Stomach (tissue), 9 donors: Measurements from ENCODE around the gene FXYD7. TPM values are rescaled to one million over a fixed set of nuclear protein-coding genes. Genes with fewer than 3 reads are reported as not detected.

ENCODE experiments used
- DNase-seq, 2 donors: peaks; one replicate each; pipeline versions ENCODE4 v3.0.0 to v3.0.0-alpha.2; 2013 to 2019
- H3K27ac ChIP-seq, 5 donors: fragments of 200-600 bp in 4 of 5; sonication (generic) in 4 of 5; one replicate each; pipeline ENCODE4 v1.5.1; 2013 to 2019; ENCODE audit warnings: mild to moderate bottlenecking in 1 of 5, moderate library complexity in 1 of 5
- H3K27me3 ChIP-seq, 3 donors: fragments of 200-600 bp; sonication (generic); one replicate each; pipeline ENCODE4 v1.5.1; 2017 to 2019; ENCODE audit warnings: mixed run types in 1 of 3
- H3K36me3 ChIP-seq, 4 donors: fragments of 200-600 bp; sonication (generic); 1 replicate in 3 of 4; 2 replicates in 1 of 4; pipeline ENCODE4 v1.5.1; 2016 to 2019
- H3K4me1 ChIP-seq, 4 donors: fragments of 200-600 bp; sonication (generic); one replicate each; pipeline ENCODE4 v1.5.1; 2016 to 2019
- H3K4me3 ChIP-seq, 4 donors: fragments of 200-600 bp; sonication (generic) in 3 of 4; one replicate each; pipeline ENCODE4 v1.5.1; 2016 to 2019; ENCODE audit warnings: mild to moderate bottlenecking in 1 of 4
- H3K9me3 ChIP-seq, 4 donors: fragments of 200-600 bp; sonication (generic); one replicate each; pipeline ENCODE4 v1.5.1; 2016 to 2019
- EP300 ChIP-seq: sonication (generic); formaldehyde crosslinking; IDR thresholded peaks from one replicate; pipeline ENCODE4 v1.6.1; 2017; ENCODE audit warnings: antibody characterized with exemption
- POLR2A ChIP-seq, 4 donors: fragments of 450-650 bp; IDR thresholded peaks; one replicate each; pipeline ENCODE4 v1.6.1; 2016; ENCODE audit warnings: antibody characterized with exemption in 4 of 4, control low read depth in 2 of 4, mild to moderate bottlenecking in 1 of 4, moderate library complexity in 1 of 4
- POLR2AphosphoS5 ChIP-seq, 3 donors: sonication (generic); formaldehyde crosslinking; IDR thresholded peaks; one replicate each; pipeline ENCODE4 v1.6.1; 2016; ENCODE audit warnings: antibody characterized with exemption in 3 of 3
- WGBS, 5 donors: extraction: QIAGEN DNeasy Blood & Tissue Kit in 3 of 5; methylation state at CpG; one replicate each; pipeline versions ENCODE4 v1.1.5 to v1.1.7; 2013 to 2018; 5-methylcytosine and 5-hydroxymethylcytosine counted together
- intact Hi-C: fragments of 100-400 bp; cut with DNase I; formaldehyde crosslinking; loops from one replicate; pipeline ENCODE4 v1.15.1; 2023; ENCODE audit warnings: low total_unique reads
- polyA plus RNA-seq, 3 donors: library from polyadenylated mRNA; stranded (reverse); fragments of 200-250 nt; gene quantifications; one replicate each; pipeline ENCODE4 v1.2.3, GENCODE V29; 2013
- total RNA-seq, 5 donors: library from RNA; depleted of rRNA; stranded (reverse); fragments of >200 nt; gene quantifications; one replicate each; pipeline versions ENCODE4 v1.1.0 to v1.2.3, GENCODE V29; 2014 to 2016
- TF ChIP-seq, protein P1 (sequence below), 7 experiments: fragments of 450-650 bp in 4 of 7; fragments of 200-600 bp in 3 of 7; sonication (generic) in 3 of 7; IDR thresholded peaks; one replicate each; pipeline ENCODE4 v1.5.1; 2016 to 2019; ENCODE audit warnings: antibody characterized with exemption in 7 of 7, control low read depth in 2 of 7, mild to moderate bottlenecking in 1 of 7
- donor health status: healthy with polysubstance abuse.
- donor health status: Bipolar disorder and iron deficiency.
- donor health status: healthy.

Gene FXYD7
- total and polyA plus RNA-seq, 8 donors, result 0.55 to 2.6 TPM; not detected in 6

DNA sequence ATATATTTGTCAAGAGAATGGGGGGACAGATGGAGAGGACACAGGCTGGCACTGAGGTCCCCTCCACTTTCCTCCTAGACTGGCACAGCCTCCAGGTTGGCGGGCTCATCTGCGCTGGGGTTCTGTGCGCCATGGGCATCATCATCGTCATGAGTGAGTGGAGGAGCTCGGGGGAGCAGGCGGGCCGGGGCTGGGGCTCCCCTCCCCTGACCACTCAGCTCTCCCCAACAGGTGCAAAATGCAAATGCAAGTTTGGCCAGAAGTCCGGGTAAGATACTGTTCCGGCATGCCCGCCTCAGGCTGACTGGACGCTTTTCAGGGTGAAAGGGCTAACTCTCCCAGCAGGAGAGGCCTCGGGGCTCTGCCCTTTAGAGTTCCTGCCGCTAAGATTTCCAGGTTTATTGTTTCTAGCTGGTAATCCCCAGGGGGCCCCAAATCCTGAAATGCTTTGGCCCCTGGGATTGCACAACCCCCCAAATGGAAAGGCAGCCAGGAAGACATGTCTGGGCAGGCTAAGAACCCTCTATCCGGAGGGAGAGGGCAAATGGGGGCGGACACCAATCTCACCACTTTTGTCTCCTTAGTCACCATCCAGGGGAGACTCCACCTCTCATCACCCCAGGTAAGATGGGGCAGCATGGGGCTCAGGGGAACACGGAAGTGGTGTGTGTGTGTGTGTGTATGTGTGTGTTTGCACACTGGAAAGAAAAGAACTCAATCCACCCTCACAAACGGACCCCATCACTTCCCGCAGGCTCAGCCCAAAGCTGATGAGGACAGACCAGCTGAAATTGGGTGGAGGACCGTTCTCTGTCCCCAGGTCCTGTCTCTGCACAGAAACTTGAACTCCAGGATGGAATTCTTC lies 20.1 kb upstream of the FXYD7 start:
- no peaks in the 10 kb centered on the region for H3K9me3 ChIP-seq
- H3K27ac ChIP-seq, result peak overlapping the region; percentile 47 to 92 (median 88)
- H3K4me1 ChIP-seq, result peaks cover 44 to 79% (median 65%) of the 10 kb centered on the region in 4 donors
- no peak for DNase-seq
- intact Hi-C loops, result no loop called here
- TF ChIP-seq EP300 (no peak), POLR2A (IDR thresholded peaks at IDR 0.05) (no peak), POLR2AphosphoS5 (IDR thresholded peaks at IDR 0.05) (no peak)
- TF ChIP-seq, protein P1, sequence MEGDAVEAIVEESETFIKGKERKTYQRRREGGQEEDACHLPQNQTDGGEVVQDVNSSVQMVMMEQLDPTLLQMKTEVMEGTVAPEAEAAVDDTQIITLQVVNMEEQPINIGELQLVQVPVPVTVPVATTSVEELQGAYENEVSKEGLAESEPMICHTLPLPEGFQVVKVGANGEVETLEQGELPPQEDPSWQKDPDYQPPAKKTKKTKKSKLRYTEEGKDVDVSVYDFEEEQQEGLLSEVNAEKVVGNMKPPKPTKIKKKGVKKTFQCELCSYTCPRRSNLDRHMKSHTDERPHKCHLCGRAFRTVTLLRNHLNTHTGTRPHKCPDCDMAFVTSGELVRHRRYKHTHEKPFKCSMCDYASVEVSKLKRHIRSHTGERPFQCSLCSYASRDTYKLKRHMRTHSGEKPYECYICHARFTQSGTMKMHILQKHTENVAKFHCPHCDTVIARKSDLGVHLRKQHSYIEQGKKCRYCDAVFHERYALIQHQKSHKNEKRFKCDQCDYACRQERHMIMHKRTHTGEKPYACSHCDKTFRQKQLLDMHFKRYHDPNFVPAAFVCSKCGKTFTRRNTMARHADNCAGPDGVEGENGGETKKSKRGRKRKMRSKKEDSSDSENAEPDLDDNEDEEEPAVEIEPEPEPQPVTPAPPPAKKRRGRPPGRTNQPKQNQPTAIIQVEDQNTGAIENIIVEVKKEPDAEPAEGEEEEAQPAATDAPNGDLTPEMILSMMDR (IDR thresholded peaks at IDR 0.05), result no peak
- H3K36me3 ChIP-seq, result peaks cover 0 to 17% (median 5%) of the 10 kb centered on the region in 4 donors
- no peak overlapping the region for H3K4me3 ChIP-seq
- WGBS, 5 donors, result 49 to 75% (median 56%) methylated on average over 19 of the region's 19 CpGs
- no peaks in the 10 kb centered on the region for H3K27me3 ChIP-seq

DNA sequence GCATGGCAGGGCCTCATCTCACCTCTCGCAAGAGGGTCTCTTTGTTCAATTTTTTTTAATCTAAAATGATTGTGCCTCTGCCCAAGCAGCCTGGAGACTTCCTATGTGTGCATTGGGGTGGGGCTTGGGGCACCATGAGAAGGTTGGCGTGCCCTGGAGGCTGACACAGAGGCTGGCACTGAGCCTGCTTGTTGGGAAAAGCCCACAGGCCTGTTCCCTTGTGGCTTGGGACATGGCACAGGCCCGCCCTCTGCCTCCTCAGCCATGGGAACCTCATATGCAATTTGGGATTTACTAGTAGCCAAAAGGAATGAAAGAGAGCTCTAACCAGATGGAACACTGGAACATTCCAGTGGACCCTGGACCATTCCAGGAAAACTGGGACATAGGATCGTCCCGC lies 19.5 kb upstream of the FXYD7 start:
- H3K9me3 ChIP-seq, result no peaks in the 10 kb centered on the region
- H3K36me3 ChIP-seq, result peaks cover 0 to 17% (median 5%) of the 10 kb centered on the region in 4 donors
- intact Hi-C loops, result no loop called here
- peak in 2 of 3 donors; percentile 17 to 64 for TF ChIP-seq POLR2AphosphoS5 (IDR thresholded peaks at IDR 0.05)
- TF ChIP-seq POLR2A (IDR thresholded peaks at IDR 0.05), result no peak
- peaks cover 44 to 77% (median 65%) of the 10 kb centered on the region in 4 donors for H3K4me1 ChIP-seq
- WGBS, 5 donors, result 44 to 64% (median 59%) methylated on average over 5 of the region's 5 CpGs
- peak overlapping the region; percentile 47 to 92 (median 88) for H3K27ac ChIP-seq
- DNase-seq, result peak; percentile 52 to 90
- no peaks in the 10 kb centered on the region for H3K27me3 ChIP-seq
- H3K4me3 ChIP-seq, result peak overlapping the region in 1 of 4 donors; percentile 46

DNA sequence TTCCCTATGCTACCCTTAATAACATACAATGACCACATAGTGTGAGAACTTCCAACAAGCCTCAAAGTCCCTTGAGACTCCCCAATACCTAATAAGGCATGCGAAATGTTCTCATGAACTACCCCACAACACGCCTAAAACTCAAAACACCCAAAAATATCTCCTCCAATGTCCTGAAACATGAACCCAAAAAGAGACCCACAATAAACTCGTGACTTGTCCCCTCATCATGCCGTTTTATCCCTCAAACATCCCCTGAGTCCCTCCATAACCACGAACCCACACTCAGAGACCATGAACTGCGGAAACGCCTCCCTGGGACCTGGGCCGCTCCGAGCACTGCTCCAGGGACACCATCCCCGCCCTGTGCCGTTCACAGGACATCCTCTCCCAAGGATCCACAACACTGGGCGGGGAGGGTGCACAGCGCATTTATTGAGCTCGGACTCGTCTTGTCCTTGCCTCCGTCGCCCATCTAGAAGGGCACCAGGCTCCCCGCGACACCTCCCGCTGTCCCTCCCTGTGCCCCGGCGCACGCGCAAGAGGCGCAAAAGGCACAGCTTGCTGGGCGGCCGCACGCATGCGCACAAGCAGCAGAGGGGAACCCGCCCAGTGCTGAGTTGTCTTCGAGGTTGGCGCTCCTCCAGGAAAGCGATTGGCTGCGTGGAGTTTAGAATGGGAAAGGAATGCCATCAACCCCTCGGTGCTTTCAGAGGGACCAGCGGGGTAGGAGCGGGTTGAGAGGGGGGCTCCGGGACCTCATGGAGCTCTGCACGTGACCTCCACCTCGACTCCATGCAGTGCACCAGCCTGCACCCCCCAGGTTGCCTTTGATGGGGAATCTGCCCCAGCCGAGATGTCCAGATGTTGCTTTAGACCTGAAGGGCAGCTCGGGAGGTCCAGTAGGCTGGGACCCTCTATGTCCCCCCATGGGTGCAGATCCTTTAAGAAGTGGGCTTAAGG lies 18.7 kb upstream of the FXYD7 start:
- Histone ChIP-seq H3K27ac (peak overlapping the region; percentile 75 to 92 (median 88)), H3K4me1 (peaks cover 38 to 70% (median 62%) of the 10 kb centered on the region in 4 donors), H3K36me3 (peaks cover 0 to 17% (median 5%) of the 10 kb centered on the region in 4 donors), H3K4me3 (peak overlapping the region; percentile 46 to 54 (median 49)), H3K27me3 (no peaks in the 10 kb centered on the region), H3K9me3 (no peaks in the 10 kb centered on the region)
- TF ChIP-seq EP300 (no peak), POLR2A (IDR thresholded peaks at IDR 0.05) (peak in 2 of 4 donors; percentile 32 to 47), POLR2AphosphoS5 (IDR thresholded peaks at IDR 0.05) (peak; percentile 89 to 99 (median 96))
- TF ChIP-seq, protein P1 (IDR thresholded peaks at IDR 0.05), result peak in 1 of 7 experiments; percentile 17
- WGBS, 5 donors, result 7 to 15% (median 10%) methylated on average over 25 to 42 of the region's 42 CpGs
- intact Hi-C loops, result no loop called here
- DNase-seq, result peak; percentile 96 to 98

DNA sequence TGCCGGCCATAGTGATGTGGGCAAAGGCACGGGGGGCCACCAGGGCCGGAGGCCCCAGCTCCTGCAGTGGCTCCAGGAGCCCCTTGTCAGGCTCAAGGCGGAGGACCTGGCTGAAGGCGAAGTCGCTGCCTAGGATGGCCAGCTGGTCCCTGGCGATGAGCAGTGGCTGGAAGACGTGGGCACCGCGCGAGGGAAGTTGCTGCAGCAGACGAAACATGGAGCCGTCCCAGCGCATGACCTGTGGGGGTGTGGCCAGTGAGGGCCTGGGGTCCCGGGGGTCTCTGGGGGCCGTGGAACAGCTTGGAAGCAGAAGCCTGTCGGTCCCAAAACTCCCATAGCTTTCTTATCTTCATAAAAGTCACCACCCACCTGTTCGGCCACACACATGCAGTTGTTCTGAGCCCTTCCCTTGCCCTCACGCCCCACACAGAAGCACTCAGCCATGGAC lies 17.8 kb upstream of the FXYD7 start:
- Histone ChIP-seq H3K27ac (peak overlapping the region; percentile 11 to 92 (median 88)), H3K4me3 (peak overlapping the region in 2 of 4 donors; percentile 48 to 50), H3K4me1 (peaks cover 38 to 69% (median 64%) of the 10 kb centered on the region in 4 donors), H3K36me3 (peaks cover 0 to 17% (median 5%) of the 10 kb centered on the region in 4 donors), H3K9me3 (no peaks in the 10 kb centered on the region), H3K27me3 (no peaks in the 10 kb centered on the region)
- intact Hi-C loops, result no loop called here
- no peak for DNase-seq
- WGBS, 5 donors, result 53 to 68% (median 62%) methylated on average over 7 to 19 of the region's 19 CpGs
- TF ChIP-seq EP300, result no peak
- TF ChIP-seq, protein P1 (IDR thresholded peaks at IDR 0.05), result no peak
- no peak for TF ChIP-seq POLR2AphosphoS5 (IDR thresholded peaks at IDR 0.05)
- TF ChIP-seq POLR2A (IDR thresholded peaks at IDR 0.05), result no peak
